SK-N-SH treated with all-trans-retinoic acid at 6 μM for 48 hours (cell line): ENCODE results near the gene SP7.

Source experiments
- ATAC-seq: fragments of 200-7000 bp; cut with Tn5 transposase; 3 replicates; pipeline ENCODE4 v1.9.1; 2020; ENCODE audit warnings: mild to moderate bottlenecking, moderate library complexity
- ARNTL ChIP-seq: fragments of 450-650 bp; formaldehyde crosslinking; IDR thresholded peaks from 2 replicates; pipeline ENCODE4 v1.5.0; 2020; ENCODE audit warnings: low read depth, mild to moderate bottlenecking, moderate library complexity, borderline replicate concordance
- BACH2 ChIP-seq: fragments of 250-450 bp; sonication (Bioruptor Pico); IDR thresholded peaks from 2 replicates; pipeline ENCODE4 v1.9.0; 2021; ENCODE audit warnings: mild to moderate bottlenecking, borderline replicate concordance
- CREB5 ChIP-seq: fragments of 250-450 bp; sonication (Bioruptor Pico); IDR thresholded peaks from 2 replicates; pipeline ENCODE4 v1.5.1; 2020; ENCODE audit warnings: low read depth, mild to moderate bottlenecking, moderate library complexity
- CSDC2 ChIP-seq: fragments of 250-450 bp; sonication (Bioruptor Pico); IDR thresholded peaks from 2 replicates; pipeline ENCODE4 v1.5.0; 2020; ENCODE audit warnings: mild to moderate bottlenecking, moderate library complexity
- CSRNP3 ChIP-seq: fragments of 250-450 bp; sonication (Bioruptor Pico); IDR thresholded peaks from 2 replicates; pipeline ENCODE4 v1.5.1; 2021; ENCODE audit warnings: mild to moderate bottlenecking, moderate library complexity
- ESRRG ChIP-seq: fragments of 250-450 bp; sonication (Bioruptor Pico); IDR thresholded peaks from 2 replicates; pipeline ENCODE4 v1.6.1; 2021; ENCODE audit warnings: mild to moderate bottlenecking
- GLIS3 ChIP-seq: fragments of 250-450 bp; sonication (Bioruptor Pico); IDR thresholded peaks from 2 replicates; pipeline ENCODE4 v1.5.0; 2020; ENCODE audit warnings: mild to moderate bottlenecking, moderate library complexity
- ISL1 ChIP-seq: fragments of 250-450 bp; sonication (Bioruptor Pico); IDR thresholded peaks from 2 replicates; pipeline ENCODE4 v2.1.2; 2022; ENCODE audit warnings: mild to moderate bottlenecking, moderate library complexity
- OSR1 ChIP-seq: fragments of 250-450 bp; sonication (Bioruptor Pico); IDR thresholded peaks from 2 replicates; pipeline ENCODE4 v1.8.0; 2022; ENCODE audit warnings: moderate library complexity, mild to moderate bottlenecking, inconsistent platforms
- PATZ1 ChIP-seq: fragments of 250-450 bp; sonication (Bioruptor Pico); IDR thresholded peaks from 2 replicates; pipeline ENCODE4 v1.8.0; 2020; ENCODE audit warnings: mild to moderate bottlenecking, moderate library complexity, borderline replicate concordance
- POU6F1 ChIP-seq: fragments of 250-450 bp; sonication (Bioruptor Pico); IDR thresholded peaks from 2 replicates; pipeline ENCODE4 v1.8.0; 2021; ENCODE audit warnings: low read depth, mild to moderate bottlenecking, moderate library complexity, borderline replicate concordance
- RARB ChIP-seq: fragments of 250-450 bp; sonication (Bioruptor Pico); IDR thresholded peaks from 2 replicates; pipeline ENCODE4 v1.8.0; 2021; ENCODE audit warnings: mild to moderate bottlenecking, moderate library complexity
- TCF4 ChIP-seq: fragments of 250-450 bp; sonication (Bioruptor Pico); IDR thresholded peaks from 2 replicates; pipeline ENCODE4 v1.8.0; 2021; ENCODE audit warnings: mild to moderate bottlenecking, moderate library complexity, borderline replicate concordance
- TOX ChIP-seq: fragments of 250-450 bp; sonication (Bioruptor Pico); IDR thresholded peaks from 2 replicates; pipeline ENCODE4 v1.8.0; 2021; ENCODE audit warnings: mild to moderate bottlenecking, moderate library complexity, borderline replicate concordance
- TSHZ2 ChIP-seq: fragments of 250-450 bp; sonication (Bioruptor Pico); IDR thresholded peaks from 2 replicates; pipeline ENCODE4 v1.5.0; 2020; ENCODE audit warnings: mild to moderate bottlenecking, moderate library complexity
- ZC3H10 ChIP-seq: fragments of 250-450 bp; sonication (Bioruptor Pico); IDR thresholded peaks from 2 replicates; pipeline ENCODE4 v1.5.1; 2021; ENCODE audit warnings: mild to moderate bottlenecking, moderate library complexity
- ZFP3 ChIP-seq: fragments of 250-450 bp; sonication (Bioruptor Pico); IDR thresholded peaks from 2 replicates; pipeline ENCODE4 v1.5.0; 2020; ENCODE audit warnings: mild to moderate bottlenecking, moderate library complexity
- ZFP30 ChIP-seq: fragments of 450-650 bp; formaldehyde crosslinking; IDR thresholded peaks from 2 replicates; pipeline ENCODE4 v1.5.0; 2022; ENCODE audit warnings: mild to moderate bottlenecking, moderate library complexity
- ZNF565 ChIP-seq: fragments of 450-650 bp; formaldehyde crosslinking; conservative IDR thresholded peaks from 2 replicates; pipeline ENCODE4 v1.5.0; 2020; ENCODE audit warnings: low read depth, mild to moderate bottlenecking, moderate library complexity
- ZNF70 ChIP-seq: fragments of 450-650 bp; formaldehyde crosslinking; IDR thresholded peaks from 2 replicates; pipeline ENCODE4 v1.5.0; 2020; ENCODE audit warnings: mild to moderate bottlenecking, moderate library complexity
- ZNF8 ChIP-seq: fragments of 450-650 bp; formaldehyde crosslinking; IDR thresholded peaks from 2 replicates; pipeline ENCODE4 v1.5.0; 2020; ENCODE audit warnings: mild to moderate bottlenecking, moderate library complexity

SP7 gene

GRCh38 chr12:53313996-53314395 lies 22.2 kb downstream of the SP7 start:
- TF ChIP-seq ZFP30 (CRISPR knock-in tag) (no peak), TOX (no peak), ARNTL (CRISPR knock-in tag) (no peak), OSR1 (CRISPR knock-in tag) (no peak), ZNF565 (CRISPR knock-in tag) (no peak)
- no peak for ATAC-seq

GRCh38 chr12:53308276-53308675 lies 27.9 kb downstream of the SP7 start:
- TF ChIP-seq ISL1 (CRISPR knock-in tag) (no peak), PATZ1 (no peak), GLIS3 (CRISPR knock-in tag) (no peak), BACH2 (CRISPR knock-in tag) (no peak), CSDC2 (no peak), ZNF565 (CRISPR knock-in tag) (no peak), OSR1 (CRISPR knock-in tag) (no peak), ZNF70 (CRISPR knock-in tag) (no peak)

GRCh38 chr12:53306826-53307225 lies 29.3 kb downstream of the SP7 start:
- TF ChIP-seq CSDC2 (no peak), ESRRG (CRISPR knock-in tag) (no peak), POU6F1 (CRISPR knock-in tag) (no peak), ZC3H10 (no peak), RARB (CRISPR knock-in tag) (no peak), ZFP3 (CRISPR knock-in tag) (no peak), TCF4 (no peak), ISL1 (CRISPR knock-in tag) (no peak), CREB5 (CRISPR knock-in tag) (no peak), GLIS3 (CRISPR knock-in tag) (no peak), ZFP30 (CRISPR knock-in tag) (no peak), TOX (no peak), ZNF70 (CRISPR knock-in tag) (no peak), ARNTL (CRISPR knock-in tag) (no peak), OSR1 (CRISPR knock-in tag) (no peak), CSRNP3 (CRISPR knock-in tag) (no peak), TSHZ2 (no peak), ZNF8 (no peak)
- no peak for ATAC-seq

More at GRCh38 chr12:53308276-53308675, 27.9 kb downstream of the SP7 start:
- no peak for ATAC-seq

- ATAC-seq, result no peak
- TF ChIP-seq ARNTL (CRISPR knock-in tag) (no peak), CREB5 (CRISPR knock-in tag) (no peak), TOX (no peak), POU6F1 (CRISPR knock-in tag) (no peak), ZFP30 (CRISPR knock-in tag) (no peak)
Observed at GRCh38 chr12:53302903-53303302, 33.3 kb downstream of the SP7 start.
